ENCODE data around the gene GPR75.
"Not testable (repeated sequence)": the region's sequence is repeated elsewhere in the genome, so short reads cannot be mapped to it uniquely, and the experiment has no call there.

The GPR75 gene

GRCh38 chr2:53852532-53852931, 7.2 kb downstream of the GPR75 start:
- DNase-seq (ENCODE audit: low spot score) = no peak

- DNase-seq (ENCODE audit: low spot score) = not testable (repeated sequence)
These were observed 8.6 kb downstream of the GPR75 start for GRCh38 chr2:53851052-53851757.

GRCh38 chr2:53848062-53848461, 11.7 kb downstream of the GPR75 start:
- DNase-seq (ENCODE audit: low spot score) = no peak

- no peak for DNase-seq (ENCODE audit: low spot score)
These were observed 16.2 kb downstream of the GPR75 start for GRCh38 chr2:53843595-53843994.

GRCh38 chr2:53842891-53843290, 16.9 kb downstream of the GPR75 start:
- no peak for DNase-seq (ENCODE audit: low spot score)

GRCh38 chr2:53841651-53842050, 18.1 kb downstream of the GPR75 start:
- not testable (repeated sequence) for DNase-seq (ENCODE audit: low spot score)

- DNase-seq (ENCODE audit: low spot score) = no peak
These were observed 19.2 kb downstream of the GPR75 start for GRCh38 chr2:53840580-53840979.

GRCh38 chr2:53829980-53830290, 29.8 kb downstream of the GPR75 start:
- not testable (repeated sequence) for DNase-seq (ENCODE audit: low spot score)

- no peak for DNase-seq (ENCODE audit: low spot score)
These were observed 30.3 kb downstream of the GPR75 start for GRCh38 chr2:53829273-53829979.

- DNase-seq (ENCODE audit: low spot score) = no peak
These were observed 31.4 kb downstream of the GPR75 start for GRCh38 chr2:53828331-53828730.

GRCh38 chr2:53827398-53828175, 32.2 kb downstream of the GPR75 start:
- peak; percentile 26 for DNase-seq (ENCODE audit: low spot score)

- DNase-seq (ENCODE audit: low spot score) = no peak
These were observed 33.0 kb downstream of the GPR75 start for GRCh38 chr2:53826587-53827397.

- no peak for DNase-seq (ENCODE audit: low spot score)
These were observed 33.7 kb downstream of the GPR75 start for GRCh38 chr2:53826030-53826410.

GRCh38 chr2:53823639-53824038, 36.1 kb downstream of the GPR75 start:
- not testable (repeated sequence) for DNase-seq (ENCODE audit: low spot score)

GRCh38 chr2:53821810-53822209, 38.0 kb downstream of the GPR75 start:
- no peak for DNase-seq (ENCODE audit: low spot score)

- DNase-seq (ENCODE audit: low spot score) = no peak
These were observed 39.1 kb downstream of the GPR75 start for GRCh38 chr2:53820711-53821110.

- DNase-seq (ENCODE audit: low spot score) = no peak
These were observed 39.7 kb downstream of the GPR75 start for GRCh38 chr2:53820048-53820447.

- DNase-seq (ENCODE audit: low spot score) = no peak
These were observed 40.1 kb downstream of the GPR75 start for GRCh38 chr2:53819634-53820033.

GRCh38 chr2:53818854-53819435, 40.8 kb downstream of the GPR75 start:
- no peak for DNase-seq (ENCODE audit: low spot score)

- no peak for DNase-seq (ENCODE audit: low spot score)
These were observed 46.6 kb downstream of the GPR75 start for GRCh38 chr2:53813151-53813550.

GRCh38 chr2:53811601-53812000, 48.2 kb downstream of the GPR75 start:
- DNase-seq (ENCODE audit: low spot score) = no peak

Measured in AG20443 (cell line).